ENCODE results near the gene FBXL17.

DNA sequence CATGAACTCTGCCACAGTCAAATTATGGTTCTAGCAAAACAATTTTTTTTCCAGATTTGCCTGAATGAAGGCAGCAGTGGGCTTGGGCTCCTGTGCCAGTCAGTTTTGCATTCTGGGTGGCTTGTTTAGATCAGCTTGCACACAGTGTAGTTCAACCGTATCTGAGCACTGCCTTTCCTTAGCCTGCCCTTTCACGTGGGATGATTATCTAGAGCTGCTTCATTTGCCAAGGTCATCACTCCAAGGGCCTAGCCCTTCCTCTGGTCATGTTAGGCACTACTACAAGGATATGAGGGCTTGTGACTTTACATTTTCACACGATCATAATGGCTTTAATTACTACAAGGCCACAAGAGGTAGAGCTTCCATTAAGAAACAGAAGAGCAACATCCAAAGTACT lies 560.6 kb downstream of the FBXL17 start:
- TF ChIP-seq EZH2 (IDR thresholded peaks at IDR 0.05; ENCODE audit: insufficient read depth, poor library complexity, severe bottlenecking) (no peak), EZH2phosphoT487 (IDR thresholded peaks at IDR 0.05; ENCODE audit: insufficient read depth, low read depth) (no peak)

All from GM23248 (cell line).